ENCODE measurements around the gene HIVEP1. TPM values are rescaled to one million over a fixed set of nuclear protein-coding genes. Genes with fewer than 3 reads are reported as not detected.

Gene HIVEP1
- total RNA-seq, 1 experiment from 2014 or later: 24.3 TPM

- no peak for TF ChIP-seq HMGXB4 (CRISPR knock-in tag; IDR thresholded peaks at IDR 0.05)
Measured at GRCh38 chr6:11983306-11983705, 28.8 kb upstream of the HIVEP1 start (continued).

- ATAC-seq: no peak
- CTCF ChIA-PET: no interaction called here
Measured at GRCh38 chr6:11987386-11987785, 24.7 kb upstream of the HIVEP1 start.

GRCh38 chr6:11989386-11989785, 22.7 kb upstream of the HIVEP1 start:
- ChIA-PET POLR2A (no interaction called here), CTCF (no interaction called here)
- DNase-seq (ENCODE audit: low spot score) (no peak), ATAC-seq (no peak)
- no peaks in the 10 kb centered on the region for H3K27me3 Mint-ChIP-seq (ENCODE audit: low read depth)
- no peak overlapping the region for H3K4me3 Mint-ChIP-seq
- no peak overlapping the region for H3K27ac Mint-ChIP-seq
- TF ChIP-seq, protein P1, sequence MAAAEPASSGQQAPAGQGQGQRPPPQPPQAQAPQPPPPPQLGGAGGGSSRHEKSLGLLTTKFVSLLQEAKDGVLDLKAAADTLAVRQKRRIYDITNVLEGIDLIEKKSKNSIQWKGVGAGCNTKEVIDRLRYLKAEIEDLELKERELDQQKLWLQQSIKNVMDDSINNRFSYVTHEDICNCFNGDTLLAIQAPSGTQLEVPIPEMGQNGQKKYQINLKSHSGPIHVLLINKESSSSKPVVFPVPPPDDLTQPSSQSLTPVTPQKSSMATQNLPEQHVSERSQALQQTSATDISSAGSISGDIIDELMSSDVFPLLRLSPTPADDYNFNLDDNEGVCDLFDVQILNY (CRISPR knock-in tag; IDR thresholded peaks at IDR 0.05): no peak
- no peak for TF ChIP-seq PREB (CRISPR knock-in tag; IDR thresholded peaks at IDR 0.05; ENCODE audit: borderline replicate concordance)
- no peak for TF ChIP-seq ELF4 (CRISPR knock-in tag; IDR thresholded peaks at IDR 0.05; ENCODE audit: low read depth)
- TF ChIP-seq EMX1 (CRISPR knock-in tag; IDR thresholded peaks at IDR 0.05): no peak
- TF ChIP-seq ETV6 (CRISPR knock-in tag; IDR thresholded peaks at IDR 0.05): no peak
- no peak for TF ChIP-seq ATF1 (CRISPR knock-in tag; IDR thresholded peaks at IDR 0.05)
- TF ChIP-seq OVOL2 (CRISPR knock-in tag; IDR thresholded peaks at IDR 0.05; ENCODE audit: borderline replicate concordance): no peak
- TF ChIP-seq NFE2L1 (CRISPR knock-in tag; IDR thresholded peaks at IDR 0.05): no peak
- TF ChIP-seq ZNF671 (CRISPR knock-in tag; IDR thresholded peaks at IDR 0.05): no peak
- TF ChIP-seq KAT7 (CRISPR knock-in tag; IDR thresholded peaks at IDR 0.05; ENCODE audit: borderline replicate concordance): no peak
- no peak for TF ChIP-seq USF1 (CRISPR knock-in tag; IDR thresholded peaks at IDR 0.05)
- TF ChIP-seq SMAD3 (CRISPR knock-in tag; IDR thresholded peaks at IDR 0.05; ENCODE audit: borderline replicate concordance): no peak
- TF ChIP-seq FOXP1 (CRISPR knock-in tag; IDR thresholded peaks at IDR 0.05; ENCODE audit: borderline replicate concordance): no peak
- TF ChIP-seq ESRRA (CRISPR knock-in tag; IDR thresholded peaks at IDR 0.05; ENCODE audit: borderline replicate concordance): no peak
- TF ChIP-seq TEAD4 (CRISPR knock-in tag; IDR thresholded peaks at IDR 0.05): no peak
- TF ChIP-seq, protein P2, sequence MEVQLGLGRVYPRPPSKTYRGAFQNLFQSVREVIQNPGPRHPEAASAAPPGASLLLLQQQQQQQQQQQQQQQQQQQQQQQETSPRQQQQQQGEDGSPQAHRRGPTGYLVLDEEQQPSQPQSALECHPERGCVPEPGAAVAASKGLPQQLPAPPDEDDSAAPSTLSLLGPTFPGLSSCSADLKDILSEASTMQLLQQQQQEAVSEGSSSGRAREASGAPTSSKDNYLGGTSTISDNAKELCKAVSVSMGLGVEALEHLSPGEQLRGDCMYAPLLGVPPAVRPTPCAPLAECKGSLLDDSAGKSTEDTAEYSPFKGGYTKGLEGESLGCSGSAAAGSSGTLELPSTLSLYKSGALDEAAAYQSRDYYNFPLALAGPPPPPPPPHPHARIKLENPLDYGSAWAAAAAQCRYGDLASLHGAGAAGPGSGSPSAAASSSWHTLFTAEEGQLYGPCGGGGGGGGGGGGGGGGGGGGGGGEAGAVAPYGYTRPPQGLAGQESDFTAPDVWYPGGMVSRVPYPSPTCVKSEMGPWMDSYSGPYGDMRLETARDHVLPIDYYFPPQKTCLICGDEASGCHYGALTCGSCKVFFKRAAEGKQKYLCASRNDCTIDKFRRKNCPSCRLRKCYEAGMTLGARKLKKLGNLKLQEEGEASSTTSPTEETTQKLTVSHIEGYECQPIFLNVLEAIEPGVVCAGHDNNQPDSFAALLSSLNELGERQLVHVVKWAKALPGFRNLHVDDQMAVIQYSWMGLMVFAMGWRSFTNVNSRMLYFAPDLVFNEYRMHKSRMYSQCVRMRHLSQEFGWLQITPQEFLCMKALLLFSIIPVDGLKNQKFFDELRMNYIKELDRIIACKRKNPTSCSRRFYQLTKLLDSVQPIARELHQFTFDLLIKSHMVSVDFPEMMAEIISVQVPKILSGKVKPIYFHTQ (CRISPR knock-in tag; IDR thresholded peaks at IDR 0.05): no peak
- TF ChIP-seq ZMAT4 (CRISPR knock-in tag; IDR thresholded peaks at IDR 0.05): no peak
- no peak for TF ChIP-seq HMGXB4 (CRISPR knock-in tag; IDR thresholded peaks at IDR 0.05)
- H3K4me1 Mint-ChIP-seq: peaks cover 31% of the 10 kb centered on the region
- no peaks in the 10 kb centered on the region for H3K9me3 Mint-ChIP-seq
- H3K36me3 Mint-ChIP-seq: no peaks in the 10 kb centered on the region

More at GRCh38 chr6:11987386-11987785, 24.7 kb upstream of the HIVEP1 start:
- Mint-ChIP-seq H3K4me1 (peaks cover 18% of the 10 kb centered on the region), H3K9me3 (no peaks in the 10 kb centered on the region), H3K4me3 (no peak overlapping the region), H3K36me3 (no peaks in the 10 kb centered on the region), H3K27me3 (ENCODE audit: low read depth) (no peaks in the 10 kb centered on the region), H3K27ac (no peak overlapping the region)
- no peak for DNase-seq (ENCODE audit: low spot score)
- no peak for TF ChIP-seq NR1H2 (CRISPR knock-in tag; IDR thresholded peaks at IDR 0.05)
- TF ChIP-seq USF1 (CRISPR knock-in tag; IDR thresholded peaks at IDR 0.05): no peak
- TF ChIP-seq, protein P1 (CRISPR knock-in tag; IDR thresholded peaks at IDR 0.05): no peak
- no peak for TF ChIP-seq TCF7 (CRISPR knock-in tag; IDR thresholded peaks at IDR 0.05; ENCODE audit: low read depth)
- no peak for TF ChIP-seq SP1 (CRISPR knock-in tag; conservative IDR thresholded peaks at IDR 0.05)
- POLR2A ChIA-PET: interaction anchor here (0.7 kb wide), 1 partner anchor 850 kb away, joined by 6 read pairs; no protein-coding TSS in a partner anchor

Measured in WTC11 (cell line).